ENCODE results near the gene PCDH1.
"Not testable (repeated sequence)": the region's sequence is repeated elsewhere in the genome, so short reads cannot be mapped to it uniquely, and the experiment has no call there.

Gene PCDH1

DNA sequence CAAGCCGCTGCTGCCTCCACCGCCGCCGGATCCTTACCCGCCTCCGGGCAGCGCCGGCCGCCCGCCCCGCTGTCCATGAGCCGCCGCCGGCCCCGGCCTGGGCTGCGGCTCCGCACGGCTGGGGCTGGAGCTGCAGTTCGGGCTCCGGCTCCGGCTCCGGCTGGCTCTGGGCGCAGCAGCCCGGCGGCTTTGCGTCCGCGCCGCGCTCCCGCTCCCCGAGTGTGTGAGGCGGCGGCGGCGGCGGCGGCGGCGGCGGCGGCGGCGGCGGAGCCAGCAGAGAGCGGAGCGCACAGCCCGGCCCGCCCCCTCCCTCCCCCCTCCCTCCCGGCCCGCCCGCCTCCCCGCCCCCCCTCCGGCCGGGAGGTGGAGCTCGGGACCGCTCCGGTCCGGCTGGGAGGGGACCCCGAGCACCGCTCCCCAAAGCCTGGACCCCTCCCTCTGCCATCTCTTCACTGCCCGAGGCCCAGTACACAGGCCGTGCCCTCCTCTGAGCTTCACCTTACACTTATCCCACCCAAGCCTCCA lies at the start of gene PCDH1:
Gene PCDH1, minus strand, starts transcription at position 225 of the 525 bp plus-strand sequence. Its CDS starts 148 bp downstream, at position 77.
- DNase-seq = peak; percentile 42

GRCh38 chr5:141926434-141926833 lies 48.2 kb upstream of the PCDH1 start:
- no peak for DNase-seq

GRCh38 chr5:141923448-141924313 lies 45.5 kb upstream of the PCDH1 start, which contains the start of gene DELE1:
TSS of gene DELE1 (plus strand) at chr5:141923871. CDS start at chr5:141923942, 71 bp downstream.
- DNase-seq = peak; percentile 96

DNA sequence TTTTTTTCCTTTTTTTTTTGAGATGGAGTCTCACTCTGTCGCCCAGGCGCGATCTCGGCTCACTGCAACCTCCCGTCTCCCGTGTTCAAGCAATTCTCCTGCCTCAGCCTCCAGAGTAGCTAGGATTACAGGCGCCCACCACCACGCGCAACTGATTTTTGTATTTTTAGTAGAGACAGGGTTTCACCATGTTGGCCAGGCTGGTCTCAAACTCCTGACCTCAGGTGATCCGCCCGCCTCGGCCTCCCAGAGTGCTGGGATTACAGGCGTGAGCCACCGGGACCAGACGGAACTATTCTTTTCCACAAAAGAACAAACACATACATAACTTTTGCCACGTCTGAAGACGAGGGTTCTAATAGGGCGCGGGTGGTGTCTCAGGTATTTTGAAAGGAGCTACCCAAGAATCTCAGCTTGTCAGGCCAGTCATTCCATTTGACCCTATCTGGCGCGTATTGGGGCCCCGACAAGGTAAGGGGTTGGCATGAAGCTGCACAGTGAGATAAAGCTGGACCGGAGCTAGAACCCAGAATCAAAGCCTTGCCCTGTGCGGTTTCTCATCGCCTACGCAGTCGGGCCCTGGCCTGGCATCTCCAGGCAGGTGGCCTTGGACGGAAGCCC lies 44.7 kb upstream of the PCDH1 start:
- DNase-seq = not testable (repeated sequence)

GRCh38 chr5:141920771-141921170 lies 42.6 kb upstream of the PCDH1 start:
- no peak for DNase-seq

DNA sequence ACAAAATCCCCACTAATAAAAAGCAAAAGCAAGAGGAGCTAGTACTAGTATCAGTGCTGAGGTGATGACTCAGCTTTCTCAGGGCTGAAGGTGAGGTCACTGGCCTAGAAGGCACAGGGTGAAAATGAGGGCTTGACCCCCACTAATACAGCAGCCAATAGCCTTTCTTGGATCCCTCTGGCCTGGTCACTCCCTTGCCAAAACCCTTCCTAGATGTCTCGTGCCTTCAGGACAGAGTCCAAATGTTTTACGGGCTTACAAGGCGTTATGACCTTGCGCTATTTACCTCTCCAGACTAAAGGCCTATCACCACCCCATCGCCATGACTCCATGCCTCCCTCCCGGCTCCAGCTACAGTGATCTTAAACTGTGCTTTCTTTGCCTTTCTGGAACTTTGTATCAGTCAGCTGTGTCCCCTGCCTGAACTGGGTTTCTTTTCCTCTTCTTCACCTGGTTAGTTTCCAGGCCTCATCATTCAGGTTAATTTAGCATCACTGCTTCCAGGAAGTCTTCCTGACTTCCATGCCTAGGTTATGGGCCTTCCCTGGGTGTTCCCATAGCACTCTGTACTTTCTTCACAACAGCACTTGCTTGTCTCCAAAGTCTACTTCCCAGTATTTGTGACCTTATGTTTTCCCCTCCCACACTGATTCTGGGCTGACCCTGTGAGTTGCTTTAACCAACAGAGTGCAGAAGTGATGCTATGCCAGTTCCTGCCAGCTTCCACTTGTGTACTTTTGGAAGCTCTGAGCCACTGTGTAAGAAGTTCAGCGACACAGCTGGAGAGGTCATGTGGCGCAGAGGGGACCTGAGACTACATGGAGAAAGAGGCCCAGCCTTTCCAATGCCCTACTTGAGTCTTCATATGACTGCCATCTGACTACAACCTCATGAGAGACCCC lies 41.3 kb upstream of the PCDH1 start:
- DNase-seq = no peak

GRCh38 chr5:141917760-141918159 lies 39.5 kb upstream of the PCDH1 start:
- no peak for DNase-seq

DNA sequence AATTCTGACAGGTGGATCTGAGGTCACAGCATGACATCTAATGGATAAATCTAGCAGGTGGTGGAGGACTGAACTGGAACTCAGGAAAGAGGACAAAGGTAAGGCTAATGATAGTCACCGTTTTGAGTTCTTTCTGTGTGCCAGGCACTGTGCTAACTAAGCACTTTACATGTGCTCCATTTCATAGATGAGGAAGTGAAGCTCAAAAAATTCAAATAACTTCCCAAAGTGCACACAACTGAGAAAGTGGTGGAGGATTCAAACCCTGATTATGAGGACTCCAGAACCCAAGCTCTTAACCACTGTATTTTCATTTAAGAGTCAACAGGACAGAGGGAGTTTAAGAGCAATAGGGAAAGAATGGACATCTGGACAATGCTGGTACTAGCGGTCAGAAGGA lies 38.3 kb upstream of the PCDH1 start:
- DNase-seq = no peak

DNA sequence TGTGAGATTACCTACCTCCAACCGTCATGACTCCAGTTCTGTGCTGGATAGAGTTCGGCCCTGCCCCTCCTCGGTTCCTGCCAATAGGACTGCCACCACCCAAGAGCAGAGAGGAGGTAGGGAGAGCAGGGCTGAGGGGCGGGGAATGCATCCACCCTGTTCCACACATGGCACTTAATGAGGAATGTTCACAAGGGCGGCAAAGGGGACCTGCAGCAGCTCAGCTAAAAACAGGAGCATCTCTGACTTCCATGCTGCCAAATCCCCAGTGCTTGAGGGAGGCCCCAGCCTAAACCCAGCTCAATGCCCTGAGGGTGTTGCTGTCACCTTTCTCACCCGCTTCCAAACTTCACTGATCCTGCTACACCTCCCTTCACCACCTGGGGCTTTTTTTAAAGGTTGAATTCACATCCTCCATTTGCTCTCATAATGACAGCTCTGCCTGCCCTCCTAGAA lies 37.7 kb upstream of the PCDH1 start:
- DNase-seq = no peak

DNA sequence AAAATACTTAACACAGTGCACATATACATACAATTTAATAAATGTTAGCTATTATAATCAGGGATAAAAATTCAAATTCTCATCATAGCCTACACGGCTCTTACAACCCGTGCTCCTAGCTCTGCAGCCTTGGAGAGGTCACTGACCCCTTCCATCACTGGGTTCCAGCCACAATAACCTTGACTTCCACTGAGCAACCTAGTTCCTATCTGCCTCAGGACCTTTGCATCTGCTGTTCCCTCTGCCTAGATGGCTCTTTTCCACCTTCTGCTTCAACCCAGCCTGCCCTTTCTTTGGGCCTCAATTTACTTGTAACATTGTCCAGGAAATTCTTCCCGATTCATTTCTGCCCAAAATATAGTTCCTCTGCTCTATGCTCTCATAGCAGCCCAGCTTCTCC lies 36.6 kb upstream of the PCDH1 start:
- DNase-seq = no peak

GRCh38 chr5:141914199-141914743 lies 36.1 kb upstream of the PCDH1 start:
- DNase-seq = peak; percentile 46

- no peak for DNase-seq
These were observed 35.5 kb upstream of the PCDH1 start for GRCh38 chr5:141913560-141914198.

- DNase-seq = no peak
These were observed 32.1 kb upstream of the PCDH1 start for GRCh38 chr5:141910271-141910673.

GRCh38 chr5:141909212-141909611 lies 31.0 kb upstream of the PCDH1 start:
- DNase-seq = no peak

DNA sequence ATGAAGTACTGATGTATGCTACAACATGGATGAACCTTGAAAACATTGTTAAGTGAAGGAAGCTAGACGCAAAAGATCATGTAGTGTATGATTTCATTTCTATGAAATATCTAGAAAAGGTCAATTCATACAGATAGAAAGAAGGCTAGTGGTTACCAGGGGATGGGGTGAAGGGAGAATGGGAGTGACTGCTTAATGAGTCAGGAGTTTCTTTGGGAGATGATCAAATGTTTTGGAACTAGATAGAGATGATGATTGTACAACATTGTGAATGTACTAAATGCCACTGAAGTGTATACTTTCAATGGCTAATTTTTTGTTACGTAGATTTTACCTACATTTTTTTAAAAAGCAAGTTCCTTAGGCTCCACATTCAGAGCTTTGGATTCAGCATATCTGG lies 30.6 kb upstream of the PCDH1 start:
- DNase-seq = no peak

DNA sequence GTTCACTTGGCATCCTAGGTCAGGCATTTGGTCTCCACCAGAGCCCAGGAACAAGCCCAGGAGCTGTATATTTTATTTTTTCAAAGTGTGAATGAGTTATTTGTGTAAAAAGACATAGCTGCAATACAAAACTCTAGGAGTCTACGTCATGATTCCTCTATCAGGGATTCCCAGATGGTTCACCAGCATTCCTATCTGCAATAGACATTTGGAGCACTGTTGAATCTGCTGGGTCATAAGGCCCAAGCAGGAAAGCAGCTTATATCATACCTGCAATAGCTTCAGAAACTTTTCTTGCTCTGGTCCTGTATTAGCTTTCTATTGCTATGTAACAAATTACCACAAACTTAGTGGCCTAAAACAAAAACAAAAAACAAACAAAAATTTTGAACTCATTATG lies 28.8 kb upstream of the PCDH1 start:
- no peak for DNase-seq

- no peak for DNase-seq
These were observed 28.3 kb upstream of the PCDH1 start for GRCh38 chr5:141906517-141906916.

GRCh38 chr5:141904551-141904950 lies 26.3 kb upstream of the PCDH1 start:
- no peak for DNase-seq

DNA sequence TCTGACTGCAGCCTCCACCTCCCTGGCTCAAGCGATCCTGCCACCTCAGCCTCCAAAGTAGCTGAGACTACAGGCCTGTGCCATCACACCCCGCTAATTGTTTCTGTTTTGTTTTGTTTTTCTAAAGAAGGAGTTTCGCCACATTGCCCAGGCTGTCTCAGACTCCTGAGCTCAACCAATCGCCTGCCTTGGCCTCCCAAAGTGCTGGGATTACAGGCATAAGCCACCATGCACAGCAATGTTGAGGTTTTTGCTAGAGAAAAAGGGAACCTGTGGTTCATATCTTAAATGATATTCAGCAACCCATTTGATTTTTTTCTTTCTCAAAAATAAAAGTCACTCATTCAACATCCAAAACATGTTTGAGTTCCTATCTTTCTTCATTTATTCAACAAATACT lies 25.1 kb upstream of the PCDH1 start:
- DNase-seq = no peak

- no peak for DNase-seq
These were observed 24.0 kb upstream of the PCDH1 start for GRCh38 chr5:141902015-141902814.

- no peak for DNase-seq
These were observed 20.3 kb upstream of the PCDH1 start for GRCh38 chr5:141898448-141899049.
